GM23248 (cell line): ENCODE data around the gene ZMIZ1.

ENCODE experiments used
- EZH2 ChIP-seq: fragments of 200-600 bp; sonication (generic); IDR thresholded peaks from 2 replicates; pipeline ENCODE4 v1.6.1; 2018; ENCODE audit warnings: antibody characterized with exemption, mild to moderate bottlenecking; ENCODE audit not compliant: insufficient read depth, poor library complexity, severe bottlenecking
- EZH2phosphoT487 ChIP-seq: fragments of 200-600 bp; sonication (generic); IDR thresholded peaks from 2 replicates; pipeline ENCODE4 v1.6.1; 2018; ENCODE audit warnings: antibody characterized with exemption, moderate library complexity, mild to moderate bottlenecking, low read depth; ENCODE audit not compliant: insufficient read depth

GRCh38 chr10:79086822-79087221 is 18.1 kb downstream of the ZMIZ1 start:
- no peak for TF ChIP-seq EZH2
- no peak for TF ChIP-seq EZH2phosphoT487
